Measurements from ENCODE around the gene IL16.

Gene IL16

GRCh38 chr15:81294516-81294880 lies 97.8 kb downstream of the IL16 start:
- no peak for DNase-seq (ENCODE audit: low read depth)

DNA sequence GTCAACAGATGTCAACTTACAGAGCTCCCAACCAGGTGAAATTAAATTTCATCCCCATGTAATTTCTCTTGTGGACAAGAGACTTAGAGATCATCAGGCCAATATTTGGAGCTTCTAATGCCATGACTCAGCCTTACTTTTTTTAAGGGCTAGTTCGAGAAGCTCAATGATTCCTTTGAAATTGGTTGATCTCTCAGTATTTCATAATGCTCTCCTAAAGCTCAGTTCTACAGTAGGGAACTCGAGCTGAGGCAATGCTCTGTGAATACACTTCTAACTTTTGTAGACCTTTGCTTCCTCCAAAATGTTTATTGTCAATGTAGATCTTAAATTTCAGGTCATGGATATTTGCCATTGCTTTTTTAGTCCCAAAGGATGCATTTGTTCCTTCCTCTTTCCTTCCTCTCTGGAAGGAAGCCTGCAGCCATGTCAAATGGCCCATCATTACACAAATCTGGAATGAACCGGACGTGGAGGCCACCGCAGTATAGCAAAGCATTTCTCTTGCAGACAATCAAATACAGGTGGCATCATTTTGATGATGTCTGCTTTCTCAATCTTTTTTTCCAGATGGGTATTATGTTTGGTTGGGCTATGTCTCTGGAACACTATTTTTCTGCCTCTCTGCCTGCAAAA lies 98.9 kb downstream of the IL16 start:
- DNase-seq (ENCODE audit: low read depth), result no peak

GRCh38 chr15:81296186-81296585 lies 99.5 kb downstream of the IL16 start:
- DNase-seq (ENCODE audit: low read depth), result no peak

GRCh38 chr15:81296673-81297072 lies 100.0 kb downstream of the IL16 start:
- DNase-seq (ENCODE audit: low read depth), result peak; percentile 57

- no peak for DNase-seq (ENCODE audit: low read depth)
Observed at GRCh38 chr15:81297147-81297572, 100.5 kb downstream of the IL16 start.

GRCh38 chr15:81297603-81298575 lies 101.2 kb downstream of the IL16 start:
- no peak for DNase-seq (ENCODE audit: low read depth)

DNA sequence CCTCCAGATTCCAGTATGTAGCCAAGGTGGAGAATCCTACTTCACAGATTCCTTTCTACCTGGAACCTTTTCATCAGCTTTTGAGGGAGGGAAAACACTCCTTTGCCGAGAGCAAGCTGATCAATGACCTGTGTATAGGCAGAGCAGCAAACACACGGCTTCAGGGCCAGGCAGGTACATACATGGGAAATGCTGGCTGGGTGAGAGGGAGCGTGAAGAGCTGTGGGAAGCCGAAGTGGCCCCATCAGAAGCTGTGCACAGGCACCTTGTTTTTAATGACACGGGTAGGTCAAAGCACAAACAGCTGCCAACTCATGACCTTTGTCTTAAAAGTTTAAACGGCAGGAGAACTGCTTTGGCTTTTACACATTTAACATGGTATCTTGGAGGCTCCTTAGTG lies 101.9 kb downstream of the IL16 start:
- no peak for DNase-seq (ENCODE audit: low read depth)

- DNase-seq (ENCODE audit: low read depth), result no peak
Observed at GRCh38 chr15:81299156-81299555, 102.5 kb downstream of the IL16 start.

- no peak for DNase-seq (ENCODE audit: low read depth)
Observed at GRCh38 chr15:81299630-81300273, 103.1 kb downstream of the IL16 start.

DNA sequence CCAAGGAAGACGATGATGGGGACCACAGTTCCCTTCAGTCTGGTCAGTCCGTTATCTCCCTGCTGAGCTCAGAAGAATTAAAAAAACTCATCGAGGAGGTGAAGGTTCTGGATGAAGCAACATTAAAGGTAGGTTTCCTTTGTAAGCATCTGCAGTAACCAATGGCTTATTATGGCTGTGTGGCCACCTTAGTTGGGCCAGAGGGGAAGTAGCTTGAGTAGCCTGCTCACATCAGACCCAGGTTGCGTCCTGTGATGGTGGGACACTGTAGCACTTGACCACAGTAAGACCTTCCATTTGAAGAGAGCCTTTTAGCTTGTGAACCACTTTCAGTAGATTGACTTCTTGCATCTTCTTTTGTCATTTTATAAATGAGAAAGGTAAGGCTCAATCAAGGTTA lies 104.7 kb downstream of the IL16 start:
- no peak for DNase-seq (ENCODE audit: low read depth)

GRCh38 chr15:81301815-81302399 lies 105.2 kb downstream of the IL16 start:
- DNase-seq (ENCODE audit: low read depth), result no peak

DNA sequence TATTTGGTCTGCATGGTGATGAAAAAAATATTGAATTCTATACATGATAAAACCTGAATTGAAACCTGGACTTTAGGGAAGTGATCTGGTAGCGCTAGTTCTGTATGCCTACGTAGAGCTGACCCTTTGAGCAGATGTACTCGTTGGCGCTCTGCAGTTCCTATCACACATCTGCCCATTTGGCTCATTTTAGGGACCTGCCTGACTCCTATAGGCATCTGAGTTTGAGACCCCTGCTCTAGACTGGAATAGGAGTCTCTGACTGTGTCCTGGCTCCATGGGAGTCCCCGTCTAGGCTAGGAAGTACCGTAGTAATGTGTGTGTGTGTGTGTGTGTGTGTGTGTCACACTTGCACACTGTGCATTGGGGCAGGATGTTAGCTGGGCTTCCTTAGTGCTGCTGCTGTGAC lies 106.0 kb downstream of the IL16 start:
- no peak for DNase-seq (ENCODE audit: low read depth)

- DNase-seq (ENCODE audit: low read depth), result no peak
Observed at GRCh38 chr15:81303244-81304225, 106.9 kb downstream of the IL16 start.

- DNase-seq (ENCODE audit: low read depth), result no peak
Observed at GRCh38 chr15:81304226-81304625, 107.5 kb downstream of the IL16 start.

DNA sequence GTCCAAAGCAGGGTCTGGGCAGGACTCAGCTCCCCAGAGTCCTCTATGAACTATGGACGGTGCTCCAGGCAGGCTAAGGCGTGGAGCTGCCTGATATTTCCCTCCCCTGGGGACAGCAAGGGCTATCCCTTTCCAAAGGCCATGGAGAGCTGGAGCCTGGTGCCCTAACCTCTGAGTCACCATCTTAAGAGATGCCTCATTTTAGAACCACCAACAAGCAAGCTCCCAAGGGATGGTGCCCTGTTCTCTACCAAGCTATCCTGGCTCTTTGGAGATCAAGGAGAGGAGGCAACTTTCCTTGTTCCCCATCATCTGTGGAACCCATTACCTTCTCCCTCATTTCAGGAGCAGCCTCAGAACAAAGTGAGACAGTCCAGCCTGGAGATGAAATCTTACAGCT lies 111.6 kb downstream of the IL16 start:
- DNase-seq (ENCODE audit: low read depth), result no peak

DNA sequence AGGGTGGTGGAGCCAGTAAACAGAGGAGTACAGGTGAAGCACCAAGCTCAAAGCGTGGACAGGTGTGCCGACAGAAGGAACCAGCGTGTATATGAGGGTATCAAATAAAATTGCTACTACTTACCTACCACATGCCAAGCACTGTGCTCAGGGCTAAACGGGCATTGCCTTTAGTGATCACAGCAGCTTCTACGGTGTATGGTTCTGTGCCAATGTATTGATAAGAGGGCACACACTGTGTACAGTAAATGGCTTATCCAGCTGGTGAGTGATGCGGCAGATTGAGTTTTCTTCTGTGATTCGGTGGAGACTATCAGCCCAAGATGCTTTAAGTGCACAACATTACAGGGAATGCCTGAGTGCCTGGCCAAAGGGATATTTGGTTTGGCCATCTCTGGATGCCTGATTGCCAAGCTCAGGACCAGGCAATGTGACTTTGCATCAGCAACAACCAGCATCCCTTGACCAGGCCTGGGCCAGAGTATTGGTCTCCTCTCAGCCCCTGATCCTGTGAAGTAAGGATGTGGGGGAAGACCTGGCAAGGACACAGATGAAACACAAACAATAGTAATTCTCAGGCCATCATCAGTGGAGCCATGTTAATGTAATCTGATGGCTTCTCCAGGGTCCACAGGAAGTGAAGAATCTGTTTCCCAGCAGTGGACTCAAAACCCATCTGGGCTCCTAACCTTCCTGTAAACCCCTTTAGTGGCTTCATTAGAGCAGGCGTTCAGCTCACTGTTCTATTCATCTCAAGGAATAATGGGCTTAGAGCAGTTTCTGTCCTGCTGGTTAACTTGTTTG lies 113.2 kb downstream of the IL16 start:
- DNase-seq (ENCODE audit: low read depth), result no peak

DNA sequence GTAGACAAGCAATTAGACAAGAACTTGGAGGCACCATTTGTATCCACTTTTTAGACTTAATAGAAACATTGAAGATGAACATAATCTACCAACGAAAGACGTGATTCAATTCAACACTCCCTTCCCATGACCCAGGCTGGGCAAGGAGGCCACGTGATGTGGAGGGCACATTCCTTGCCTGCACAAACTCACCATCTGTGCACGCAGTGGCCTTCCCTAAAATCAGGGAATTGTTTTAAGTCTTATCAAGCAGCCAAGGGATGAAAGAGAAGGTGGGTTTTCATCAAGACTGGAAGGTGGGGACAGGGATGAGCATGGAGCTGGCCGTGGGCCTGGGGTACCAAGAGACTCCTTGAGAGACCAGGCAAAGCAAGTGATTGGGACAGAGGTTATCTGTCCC lies 113.8 kb downstream of the IL16 start:
- no peak for DNase-seq (ENCODE audit: low read depth)

- no peak for DNase-seq (ENCODE audit: low read depth)
Observed at GRCh38 chr15:81311752-81312464, 115.2 kb downstream of the IL16 start.

- DNase-seq (ENCODE audit: low read depth), result no peak
Observed at GRCh38 chr15:81312790-81313543, 116.3 kb downstream of the IL16 start.

All from activated T-cell treated with anti-CD3 and anti-CD28 coated beads for 48 hours (primary cell).